Loucy (cell line): Measurements from ENCODE around the gene RPS6KA2.

Experiments
- H2AFZ ChIP-seq: fragments of 200-600 bp; sonication (generic); 2 replicates; pipeline ENCODE4 v1.6.0; 2016; ENCODE audit warnings: antibody characterized with exemption, mild to moderate bottlenecking, low read length, moderate library complexity
- H3F3A ChIP-seq: fragments of 200-600 bp; 2 replicates; pipeline ENCODE4 v1.6.0; 2016; ENCODE audit warnings: antibody characterized with exemption, low read depth, mild to moderate bottlenecking
- H3K27me3 ChIP-seq: fragments of 200-600 bp; sonication (generic); 2 replicates; pipeline ENCODE4 v1.6.1; 2014; ENCODE audit warnings: low read length, mild to moderate bottlenecking; ENCODE audit not compliant: insufficient read depth, poor library complexity, severe bottlenecking
- H3K36me3 ChIP-seq: fragments of 200-600 bp; sonication (generic); 2 replicates; pipeline ENCODE4 v1.6.1; 2016; ENCODE audit warnings: low read length; ENCODE audit not compliant: insufficient read depth
- H3K4me1 ChIP-seq: fragments of 200-600 bp; sonication (generic); 2 replicates; pipeline ENCODE4 v1.5.1; 2014; ENCODE audit warnings: low read length, mild to moderate bottlenecking; ENCODE audit not compliant: insufficient read depth, poor library complexity, severe bottlenecking
- H3K4me2 ChIP-seq: fragments of 200-600 bp; sonication (generic); 2 replicates; pipeline ENCODE4 v1.6.0; 2014; ENCODE audit warnings: antibody characterized with exemption, low read length, low read depth, mild to moderate bottlenecking; ENCODE audit not compliant: poor library complexity, severe bottlenecking
- H3K4me3 ChIP-seq: fragments of 200-600 bp; sonication (generic); 2 replicates; pipeline ENCODE4 v1.5.1; 2014; ENCODE audit warnings: low read length, mild to moderate bottlenecking, mixed read lengths; ENCODE audit not compliant: poor library complexity, severe bottlenecking
- H3K79me2 ChIP-seq: fragments of 200-600 bp; sonication (generic); 2 replicates; pipeline ENCODE4 v1.6.1; 2014; ENCODE audit warnings: low read length; ENCODE audit not compliant: insufficient read depth
- H3K9ac ChIP-seq: fragments of 200-600 bp; sonication (generic); 2 replicates; pipeline ENCODE4 v1.6.0; 2014; ENCODE audit warnings: mild to moderate bottlenecking, low read depth, low read length, moderate library complexity; ENCODE audit not compliant: poor library complexity, severe bottlenecking
- H3K9me2 ChIP-seq: fragments of 200-600 bp; sonication (generic); replicated peaks from 2 replicates; pipeline ENCODE4 v1.6.1; 2016; ENCODE audit warnings: low read depth, low read length, mixed read lengths
- H3K9me3 ChIP-seq: fragments of 200-600 bp; sonication (generic); 2 replicates; pipeline ENCODE4 v1.6.1; 2014; ENCODE audit warnings: mild to moderate bottlenecking, antibody characterized with exemption, low read length, low read depth; ENCODE audit not compliant: insufficient read depth
- H4K20me1 ChIP-seq: fragments of 200-600 bp; sonication (generic); 2 replicates; pipeline ENCODE4 v1.6.0; 2014; ENCODE audit warnings: antibody characterized with exemption, low read length, mild to moderate bottlenecking; ENCODE audit not compliant: insufficient read depth, poor library complexity, severe bottlenecking
- EZH2phosphoT487 ChIP-seq: fragments of 200-600 bp; IDR thresholded peaks from 2 replicates; pipeline ENCODE4 v1.6.1; 2018; ENCODE audit warnings: antibody characterized with exemption, mild to moderate bottlenecking, moderate library complexity, borderline replicate concordance
- TF ChIP-seq, protein P1 (sequence below): fragments of 200-600 bp; sonication (generic); conservative IDR thresholded peaks from 2 replicates; pipeline ENCODE4 v1.5.1; 2014; ENCODE audit warnings: mild to moderate bottlenecking, antibody characterized with exemption, low read length

The RPS6KA2 gene

DNA sequence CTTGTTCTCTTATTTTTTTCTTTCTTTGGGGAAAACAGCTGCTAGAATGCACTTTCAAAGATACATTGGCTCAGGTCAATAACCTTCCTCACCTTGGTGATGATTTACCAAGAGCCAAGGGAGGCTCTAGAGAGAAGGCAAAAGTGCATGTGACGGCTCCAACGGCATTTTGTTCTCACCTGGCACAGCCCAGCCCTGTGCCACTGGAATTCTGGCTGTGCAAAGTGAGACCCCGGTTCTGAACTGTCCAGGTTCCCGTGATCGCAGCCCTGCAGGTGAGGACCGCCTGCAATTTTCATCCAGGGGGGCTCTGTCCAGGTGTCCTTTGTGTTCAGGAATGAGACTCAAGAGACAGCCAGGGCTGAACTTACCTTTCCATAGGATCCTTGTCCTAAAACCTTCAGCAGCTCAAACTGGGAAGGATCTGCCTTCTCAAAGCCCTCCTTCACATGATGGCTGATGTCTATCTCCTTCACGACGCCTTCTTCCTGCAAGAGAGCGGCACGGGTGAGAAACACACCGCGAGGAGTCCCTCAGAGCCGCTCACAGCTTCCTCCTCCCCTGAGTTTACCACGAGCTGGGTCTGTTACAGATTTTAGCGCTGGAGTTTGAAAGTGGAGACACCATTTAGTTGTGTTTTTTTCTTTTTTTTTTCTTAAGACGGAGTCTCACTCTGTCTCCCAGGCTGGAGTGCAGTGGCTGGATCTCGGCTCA lies 88.6 kb downstream of the RPS6KA2 start:
- Histone ChIP-seq H3K79me2 (no peaks in the 10 kb centered on the region), H3K9me3 (no peaks in the 10 kb centered on the region), H3K9ac (no peak overlapping the region), H4K20me1 (no peaks in the 10 kb centered on the region), H3K4me1 (peaks cover 9% of the 10 kb centered on the region), H3K27me3 (no peaks in the 10 kb centered on the region), H2AFZ (no peak overlapping the region), H3K4me3 (no peak overlapping the region), H3K9me2 (no peaks in the 10 kb centered on the region), H3K36me3 (no peaks in the 10 kb centered on the region), H3F3A (no peaks in the 10 kb centered on the region), H3K4me2 (no peak overlapping the region)
- TF ChIP-seq, protein P1, sequence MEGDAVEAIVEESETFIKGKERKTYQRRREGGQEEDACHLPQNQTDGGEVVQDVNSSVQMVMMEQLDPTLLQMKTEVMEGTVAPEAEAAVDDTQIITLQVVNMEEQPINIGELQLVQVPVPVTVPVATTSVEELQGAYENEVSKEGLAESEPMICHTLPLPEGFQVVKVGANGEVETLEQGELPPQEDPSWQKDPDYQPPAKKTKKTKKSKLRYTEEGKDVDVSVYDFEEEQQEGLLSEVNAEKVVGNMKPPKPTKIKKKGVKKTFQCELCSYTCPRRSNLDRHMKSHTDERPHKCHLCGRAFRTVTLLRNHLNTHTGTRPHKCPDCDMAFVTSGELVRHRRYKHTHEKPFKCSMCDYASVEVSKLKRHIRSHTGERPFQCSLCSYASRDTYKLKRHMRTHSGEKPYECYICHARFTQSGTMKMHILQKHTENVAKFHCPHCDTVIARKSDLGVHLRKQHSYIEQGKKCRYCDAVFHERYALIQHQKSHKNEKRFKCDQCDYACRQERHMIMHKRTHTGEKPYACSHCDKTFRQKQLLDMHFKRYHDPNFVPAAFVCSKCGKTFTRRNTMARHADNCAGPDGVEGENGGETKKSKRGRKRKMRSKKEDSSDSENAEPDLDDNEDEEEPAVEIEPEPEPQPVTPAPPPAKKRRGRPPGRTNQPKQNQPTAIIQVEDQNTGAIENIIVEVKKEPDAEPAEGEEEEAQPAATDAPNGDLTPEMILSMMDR, result no peak
- no peak for TF ChIP-seq EZH2phosphoT487

DNA sequence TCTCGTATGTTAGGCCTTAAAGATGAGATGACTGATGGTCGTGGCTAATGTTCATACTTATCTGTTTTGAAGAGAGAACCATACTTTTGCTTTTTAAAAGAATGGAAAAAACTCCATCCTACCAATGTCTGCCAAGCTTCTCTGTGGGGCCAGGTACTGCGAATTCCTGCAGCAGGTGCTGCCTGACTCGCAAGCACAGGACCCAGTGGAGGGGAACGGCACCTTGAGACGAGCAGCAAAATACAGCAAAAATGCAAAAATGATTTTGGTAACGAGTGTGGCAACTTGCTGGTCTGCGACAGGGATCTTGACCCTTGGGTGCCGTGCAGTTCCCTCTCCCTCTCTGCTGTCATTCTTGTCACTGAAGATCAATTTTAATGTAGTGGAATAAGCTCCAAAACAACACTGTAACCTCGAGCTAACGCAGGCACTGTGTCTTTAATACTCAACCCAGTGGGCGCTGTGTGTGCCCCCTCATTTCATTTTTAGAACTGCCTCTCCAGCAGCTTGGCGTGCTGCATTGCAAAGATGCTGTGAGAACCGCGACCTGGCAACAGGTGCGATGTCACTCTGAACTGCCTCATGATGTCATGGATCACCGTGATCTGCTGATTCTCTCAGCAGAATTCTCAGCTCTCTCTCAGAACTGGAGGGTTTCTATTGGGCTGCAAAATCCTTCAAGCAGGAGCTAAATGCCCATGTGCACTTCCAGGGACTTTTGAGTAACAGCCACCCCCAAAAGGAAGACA lies 92.2 kb downstream of the RPS6KA2 start:
- no peaks in the 10 kb centered on the region for H3K27me3 ChIP-seq
- H3K36me3 ChIP-seq, result no peaks in the 10 kb centered on the region
- no peaks in the 10 kb centered on the region for H3K9me2 ChIP-seq
- H3K4me3 ChIP-seq, result no peak overlapping the region
- H3K4me2 ChIP-seq, result no peak overlapping the region
- no peaks in the 10 kb centered on the region for H3K9me3 ChIP-seq
- H3F3A ChIP-seq, result no peaks in the 10 kb centered on the region
- no peak overlapping the region for H2AFZ ChIP-seq
- H3K79me2 ChIP-seq, result no peaks in the 10 kb centered on the region
- no peak overlapping the region for H3K9ac ChIP-seq
- no peaks in the 10 kb centered on the region for H4K20me1 ChIP-seq
- H3K4me1 ChIP-seq, result peaks cover 9% of the 10 kb centered on the region
- TF ChIP-seq, protein P1, result no peak
- TF ChIP-seq EZH2phosphoT487, result no peak

DNA sequence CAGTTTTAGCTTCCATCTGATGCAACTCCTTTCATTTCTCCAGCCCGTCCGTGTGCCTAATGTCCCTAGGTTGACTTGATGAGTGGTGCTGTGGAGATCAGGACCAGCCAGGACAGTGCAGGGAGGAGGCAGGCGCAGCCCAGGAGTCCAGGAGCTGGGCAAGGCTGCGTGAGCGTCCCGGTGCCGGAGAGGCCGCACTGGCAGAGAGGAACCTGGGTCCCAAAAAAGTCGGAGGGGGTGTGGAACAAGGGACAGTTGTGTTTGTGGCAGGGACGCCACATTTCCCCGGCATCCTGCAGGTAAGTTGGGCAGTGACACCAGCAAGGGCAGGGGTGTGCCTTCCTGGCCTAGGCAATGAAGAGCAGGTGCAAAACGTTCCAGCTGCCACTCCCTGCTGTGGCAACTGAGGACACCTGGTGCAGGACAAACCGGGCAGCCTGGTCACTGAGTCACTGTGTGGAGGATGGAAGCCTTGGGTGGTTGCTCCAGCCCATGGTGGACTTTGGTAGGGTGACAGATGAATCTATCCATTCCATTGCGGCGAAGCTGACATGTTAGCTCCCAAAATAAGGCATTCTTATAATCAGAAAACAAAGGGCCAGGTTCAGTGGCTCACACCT lies 93.7 kb downstream of the RPS6KA2 start:
- Histone ChIP-seq H3K9me3 (no peaks in the 10 kb centered on the region), H3K4me3 (no peak overlapping the region), H3K4me1 (no peaks in the 10 kb centered on the region), H3K27me3 (no peaks in the 10 kb centered on the region), H3F3A (no peaks in the 10 kb centered on the region), H2AFZ (no peak overlapping the region), H3K79me2 (no peaks in the 10 kb centered on the region), H3K36me3 (no peaks in the 10 kb centered on the region), H4K20me1 (no peaks in the 10 kb centered on the region), H3K9me2 (no peaks in the 10 kb centered on the region), H3K4me2 (no peak overlapping the region), H3K9ac (no peak overlapping the region)
- TF ChIP-seq, protein P1, result no peak
- TF ChIP-seq EZH2phosphoT487, result no peak
